ENCODE data around the gene TWIST2. TPM values are rescaled to one million over a fixed set of nuclear protein-coding genes. Genes with fewer than 3 reads are reported as not detected.

Gene TWIST2
- polyA plus RNA-seq, 1 of the 3 experiments (the other 2 are of a cell fraction) = 19.5 TPM

DNA sequence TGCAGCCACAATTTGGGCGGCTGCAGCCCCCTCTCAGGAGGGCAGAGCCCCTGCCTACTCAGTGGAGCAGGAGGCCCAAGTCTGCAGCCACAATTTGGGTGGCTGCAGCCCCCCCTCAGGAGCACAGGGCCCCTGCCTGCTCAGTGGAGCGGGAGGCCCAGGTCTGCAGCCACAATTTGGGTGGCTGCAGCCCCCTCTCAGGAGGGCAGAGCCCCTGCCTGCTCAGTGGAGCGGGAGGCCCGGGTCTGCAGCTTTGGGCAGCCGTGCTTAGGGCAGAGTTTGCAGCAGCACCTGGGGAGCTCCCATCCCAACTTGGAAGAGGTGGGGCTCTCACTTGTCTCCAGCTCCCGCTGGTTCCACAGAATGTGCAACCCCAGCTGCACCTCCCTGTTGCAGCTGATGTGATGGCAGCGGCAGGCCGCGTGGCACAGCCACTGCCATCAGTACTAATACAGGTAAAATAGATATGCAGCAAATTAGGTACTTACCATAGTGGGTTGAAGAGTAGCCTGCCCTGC lies 99.4 kb downstream of the TWIST2 start:
- no peak overlapping the region for H3K9ac ChIP-seq
- H3K4me3 ChIP-seq (ENCODE audit: low read depth in 2 of 2, low read length in 1 of 2) = no peak overlapping the region
- ChIA-PET POLR2A (no interaction called here), CTCF (interaction anchor here (1.5 kb wide), 1 partner anchor 24 kb away, joined by 4 read pairs; no protein-coding TSS in a partner anchor)
- no peaks in the 10 kb centered on the region for H3K27me3 ChIP-seq (ENCODE audit: insufficient read depth)
- no peaks in the 10 kb centered on the region for H4K20me1 ChIP-seq (ENCODE audit: insufficient read depth)
- 58% methylated on average over 4 of the region's 9 CpGs for WGBS (ENCODE audit: low lambda C conversion rate)
- no peaks in the 10 kb centered on the region for H3K9me3 ChIP-seq
- no peaks in the 10 kb centered on the region for H3K9me2 ChIP-seq
- no peaks in the 10 kb centered on the region; a peak in 1 of 4 replicates for H3K4me1 ChIP-seq (ENCODE audit: control insufficient read depth in 1 of 2, insufficient read depth in 2 of 2, low read depth in 1 of 2, low read length in 1 of 2)
- H3K79me2 ChIP-seq (ENCODE audit: insufficient read depth) = no peaks in the 10 kb centered on the region
- H2AFZ ChIP-seq (ENCODE audit: low read depth) = no peak overlapping the region
- TF ChIP-seq JUND (IDR thresholded peaks at IDR 0.05) = no peak
- TF ChIP-seq RXRA (IDR thresholded peaks at IDR 0.05; ENCODE audit: borderline replicate concordance, low read depth) = no peak
- TF ChIP-seq GATA2 (CRISPR knock-in tag; IDR thresholded peaks at IDR 0.05) = no peak
- no peak for TF ChIP-seq MXI1 (IDR thresholded peaks at IDR 0.05; ENCODE audit: low read depth, low read length)
- no peak for TF ChIP-seq ELF1 (IDR thresholded peaks at IDR 0.05)
- TF ChIP-seq, protein P1, sequence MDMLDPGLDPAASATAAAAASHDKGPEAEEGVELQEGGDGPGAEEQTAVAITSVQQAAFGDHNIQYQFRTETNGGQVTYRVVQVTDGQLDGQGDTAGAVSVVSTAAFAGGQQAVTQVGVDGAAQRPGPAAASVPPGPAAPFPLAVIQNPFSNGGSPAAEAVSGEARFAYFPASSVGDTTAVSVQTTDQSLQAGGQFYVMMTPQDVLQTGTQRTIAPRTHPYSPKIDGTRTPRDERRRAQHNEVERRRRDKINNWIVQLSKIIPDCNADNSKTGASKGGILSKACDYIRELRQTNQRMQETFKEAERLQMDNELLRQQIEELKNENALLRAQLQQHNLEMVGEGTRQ (IDR thresholded peaks at IDR 0.05; ENCODE audit: borderline replicate concordance, low read depth, low read length) = no peak
- no peak for DNase-seq
- no peak overlapping the region for H3K4me2 ChIP-seq
- H3K36me3 ChIP-seq (replicated peaks in 1 of 2; ENCODE audit: control insufficient read depth in 1 of 2, insufficient read depth in 2 of 2, low read length in 1 of 2) = no peaks in the 10 kb centered on the region
- no peak overlapping the region for H3K27ac ChIP-seq (ENCODE audit: low read depth in 2 of 2, low read length in 1 of 2)
- no peaks in the 10 kb centered on the region for H3F3A ChIP-seq (replicated peaks; ENCODE audit: insufficient read depth)

DNA sequence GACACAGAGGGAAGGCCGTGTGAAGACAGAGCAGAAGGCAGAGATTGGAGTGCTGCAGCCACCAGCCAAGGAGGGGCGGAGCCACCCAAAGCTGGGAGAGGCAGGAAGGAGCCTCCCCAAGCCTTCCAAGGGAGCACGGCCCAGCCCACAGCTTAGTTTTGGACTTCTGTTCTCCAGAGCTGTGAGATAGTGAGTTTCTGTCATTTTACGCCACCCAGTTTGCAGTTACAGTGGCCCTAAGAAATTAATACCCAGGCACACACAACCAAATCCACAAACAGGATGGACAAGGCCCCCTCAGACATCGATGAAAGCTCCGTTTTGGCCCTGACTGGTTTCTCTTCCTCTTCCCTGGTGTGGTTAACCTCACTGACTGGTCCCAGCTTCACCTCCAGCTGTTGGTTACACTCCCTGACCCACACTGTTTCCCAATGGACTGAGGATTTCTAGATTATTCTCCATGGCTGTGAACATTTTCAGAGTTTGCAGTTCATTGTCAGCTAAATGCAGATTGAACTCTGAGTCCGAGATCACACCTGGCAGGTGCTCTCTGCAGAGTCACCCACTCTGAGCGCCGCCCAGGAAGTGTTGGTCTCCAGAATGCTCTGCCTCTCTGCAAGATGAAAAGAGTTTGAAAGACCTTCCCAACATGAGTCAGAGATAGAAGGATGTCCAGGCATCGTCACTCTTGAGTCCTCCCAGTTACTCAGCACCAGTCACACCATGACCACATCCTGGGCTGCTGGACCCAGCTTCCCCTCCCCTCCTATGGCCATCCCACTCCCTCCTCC lies 100.2 kb downstream of the TWIST2 start:
- H3K79me2 ChIP-seq (ENCODE audit: insufficient read depth) = no peaks in the 10 kb centered on the region
- WGBS (ENCODE audit: low lambda C conversion rate) = 45% methylated on average over 8 of the region's 10 CpGs
- H2AFZ ChIP-seq (ENCODE audit: low read depth) = no peak overlapping the region
- no peaks in the 10 kb centered on the region for H3K27me3 ChIP-seq (ENCODE audit: insufficient read depth)
- H3K9me2 ChIP-seq = no peaks in the 10 kb centered on the region
- H3K4me3 ChIP-seq (ENCODE audit: low read depth in 2 of 2, low read length in 1 of 2) = no peak overlapping the region
- 0 out of 2 replicates have a peak overlapping the region, but pooled peaks have one; percentile 17 for H3K4me2 ChIP-seq
- ChIA-PET POLR2A (no interaction called here), CTCF (interaction anchor here (1.5 to 2.0 kb wide), 2 partner anchors 21 to 23 kb away, joined by 4 to 5 read pairs; no protein-coding TSS in a partner anchor)
- H3K4me1 ChIP-seq (ENCODE audit: control insufficient read depth in 1 of 2, insufficient read depth in 2 of 2, low read depth in 1 of 2, low read length in 1 of 2) = no peaks in the 10 kb centered on the region; a peak in 1 of 4 replicates
- H3K9ac ChIP-seq = no peak overlapping the region
- H3K36me3 ChIP-seq (replicated peaks in 1 of 2; ENCODE audit: control insufficient read depth in 1 of 2, insufficient read depth in 2 of 2, low read length in 1 of 2) = no peaks in the 10 kb centered on the region
- H4K20me1 ChIP-seq (ENCODE audit: insufficient read depth) = no peaks in the 10 kb centered on the region
- no peaks in the 10 kb centered on the region for H3F3A ChIP-seq (replicated peaks; ENCODE audit: insufficient read depth)
- no peaks in the 10 kb centered on the region for H3K9me3 ChIP-seq
- peak in 1 of 2 experiments; percentile 59; a peak in 1 of 4 replicates for TF ChIP-seq EP300 (IDR thresholded peaks at IDR 0.05; ENCODE audit: borderline replicate concordance in 1 of 2, low read depth in 1 of 2, low read length in 1 of 2)
- TF ChIP-seq, protein P2, sequence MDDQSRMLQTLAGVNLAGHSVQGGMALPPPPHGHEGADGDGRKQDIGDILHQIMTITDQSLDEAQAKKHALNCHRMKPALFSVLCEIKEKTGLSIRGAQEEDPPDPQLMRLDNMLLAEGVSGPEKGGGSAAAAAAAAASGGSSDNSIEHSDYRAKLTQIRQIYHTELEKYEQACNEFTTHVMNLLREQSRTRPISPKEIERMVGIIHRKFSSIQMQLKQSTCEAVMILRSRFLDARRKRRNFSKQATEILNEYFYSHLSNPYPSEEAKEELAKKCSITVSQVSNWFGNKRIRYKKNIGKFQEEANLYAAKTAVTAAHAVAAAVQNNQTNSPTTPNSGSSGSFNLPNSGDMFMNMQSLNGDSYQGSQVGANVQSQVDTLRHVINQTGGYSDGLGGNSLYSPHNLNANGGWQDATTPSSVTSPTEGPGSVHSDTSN (IDR thresholded peaks at IDR 0.05) = peak; percentile 50
- no peak for TF ChIP-seq POLR2AphosphoS5 (IDR thresholded peaks at IDR 0.05; ENCODE audit: low read depth, low read length)
- TF ChIP-seq RXRA (IDR thresholded peaks at IDR 0.05; ENCODE audit: borderline replicate concordance, low read depth) = no peak
- peak; percentile 79 for TF ChIP-seq TCF12 (IDR thresholded peaks at IDR 0.05)
- TF ChIP-seq, protein P3, sequence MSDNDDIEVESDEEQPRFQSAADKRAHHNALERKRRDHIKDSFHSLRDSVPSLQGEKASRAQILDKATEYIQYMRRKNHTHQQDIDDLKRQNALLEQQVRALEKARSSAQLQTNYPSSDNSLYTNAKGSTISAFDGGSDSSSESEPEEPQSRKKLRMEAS (IDR thresholded peaks at IDR 0.05; ENCODE audit: low read depth) = 0 out of 2 replicates have a peak, but pooled peaks have one; percentile 14
- peak; percentile 80; the same call in 1 of the 2 replicates for TF ChIP-seq FOSL2 (IDR thresholded peaks at IDR 0.05; ENCODE audit: borderline replicate concordance, low read depth)
- TF ChIP-seq JUND (IDR thresholded peaks at IDR 0.05) = peak; percentile 38; the same call in 1 of the 2 replicates
- DNase-seq = no peak
- H3K27ac ChIP-seq (ENCODE audit: low read depth in 2 of 2, low read length in 1 of 2) = peak overlapping the region in 1 of 2 experiments; percentile 36; a peak in 1 of 4 replicates
